ENCODE measurements around the gene CAVIN3.

Gene CAVIN3

GRCh38 chr11:6345366-6345765 lies 25.1 kb upstream of the CAVIN3 start:
- Histone ChIP-seq H2AFZ (ENCODE audit: low read depth, low read length) (no peak overlapping the region), H3K4me3 (ENCODE audit: low read length) (no peak overlapping the region), H3K9me3 (ENCODE audit: low read length) (no peaks in the 10 kb centered on the region), H3K27me3 (ENCODE audit: insufficient read depth, low read length) (peaks cover 7% of the 10 kb centered on the region), H3K4me1 (ENCODE audit: insufficient read depth, low read length) (no peaks in the 10 kb centered on the region), H3K36me3 (ENCODE audit: insufficient read depth, low read length) (no peaks in the 10 kb centered on the region)

- no peak overlapping the region for H2AFZ ChIP-seq (ENCODE audit: low read depth, low read length)
- no peaks in the 10 kb centered on the region for H3K9me3 ChIP-seq (ENCODE audit: low read length)
- no peaks in the 10 kb centered on the region for H3K36me3 ChIP-seq (ENCODE audit: insufficient read depth, low read length)
- H3K4me3 ChIP-seq (ENCODE audit: low read length), result no peak overlapping the region
- H3K27me3 ChIP-seq (ENCODE audit: insufficient read depth, low read length), result no peaks in the 10 kb centered on the region
- H3K4me1 ChIP-seq (ENCODE audit: insufficient read depth, low read length), result no peaks in the 10 kb centered on the region
Measured at GRCh38 chr11:6336293-6336692, 16.0 kb upstream of the CAVIN3 start.

- Histone ChIP-seq H3K36me3 (ENCODE audit: insufficient read depth, low read length) (no peaks in the 10 kb centered on the region), H3K9me3 (ENCODE audit: low read length) (no peaks in the 10 kb centered on the region), H3K4me1 (ENCODE audit: insufficient read depth, low read length) (no peaks in the 10 kb centered on the region), H3K4me3 (ENCODE audit: low read length) (no peak overlapping the region), H3K27me3 (ENCODE audit: insufficient read depth, low read length) (no peaks in the 10 kb centered on the region), H2AFZ (ENCODE audit: low read depth, low read length) (no peak overlapping the region)
Measured at GRCh38 chr11:6334806-6335205, 14.5 kb upstream of the CAVIN3 start.

GRCh38 chr11:6333095-6333494 lies 12.8 kb upstream of the CAVIN3 start:
- Histone ChIP-seq H3K4me1 (ENCODE audit: insufficient read depth, low read length) (no peaks in the 10 kb centered on the region), H3K27me3 (ENCODE audit: insufficient read depth, low read length) (no peaks in the 10 kb centered on the region), H3K36me3 (ENCODE audit: insufficient read depth, low read length) (no peaks in the 10 kb centered on the region), H2AFZ (ENCODE audit: low read depth, low read length) (no peak overlapping the region), H3K9me3 (ENCODE audit: low read length) (no peaks in the 10 kb centered on the region), H3K4me3 (ENCODE audit: low read length) (no peak overlapping the region)

GRCh38 chr11:6332066-6332465 lies 11.8 kb upstream of the CAVIN3 start:
- H3K27me3 ChIP-seq (ENCODE audit: insufficient read depth, low read length), result no peaks in the 10 kb centered on the region
- no peaks in the 10 kb centered on the region for H3K4me1 ChIP-seq (ENCODE audit: insufficient read depth, low read length)
- no peaks in the 10 kb centered on the region for H3K36me3 ChIP-seq (ENCODE audit: insufficient read depth, low read length)
- no peaks in the 10 kb centered on the region for H3K9me3 ChIP-seq (ENCODE audit: low read length)
- no peak overlapping the region for H2AFZ ChIP-seq (ENCODE audit: low read depth, low read length)
- no peak overlapping the region for H3K4me3 ChIP-seq (ENCODE audit: low read length)

GRCh38 chr11:6328321-6328720 lies 8.0 kb upstream of the CAVIN3 start:
- H3K4me1 ChIP-seq (ENCODE audit: insufficient read depth, low read length), result no peaks in the 10 kb centered on the region
- H3K4me3 ChIP-seq (ENCODE audit: low read length), result no peak overlapping the region
- H3K9me3 ChIP-seq (ENCODE audit: low read length), result no peaks in the 10 kb centered on the region
- no peak overlapping the region for H2AFZ ChIP-seq (ENCODE audit: low read depth, low read length)
- H3K36me3 ChIP-seq (ENCODE audit: insufficient read depth, low read length), result no peaks in the 10 kb centered on the region
- no peaks in the 10 kb centered on the region for H3K27me3 ChIP-seq (ENCODE audit: insufficient read depth, low read length)

- no peaks in the 10 kb centered on the region for H3K9me3 ChIP-seq (ENCODE audit: low read length)
- H3K4me1 ChIP-seq (ENCODE audit: insufficient read depth, low read length), result no peaks in the 10 kb centered on the region
- no peak overlapping the region for H2AFZ ChIP-seq (ENCODE audit: low read depth, low read length)
- H3K36me3 ChIP-seq (ENCODE audit: insufficient read depth, low read length), result no peaks in the 10 kb centered on the region
- no peaks in the 10 kb centered on the region for H3K27me3 ChIP-seq (ENCODE audit: insufficient read depth, low read length)
- H3K4me3 ChIP-seq (ENCODE audit: low read length), result no peak overlapping the region
Measured at GRCh38 chr11:6327806-6328205, 7.5 kb upstream of the CAVIN3 start.

- Histone ChIP-seq H3K4me3 (ENCODE audit: low read length) (no peak overlapping the region), H3K9me3 (ENCODE audit: low read length) (no peaks in the 10 kb centered on the region), H3K27me3 (ENCODE audit: insufficient read depth, low read length) (no peaks in the 10 kb centered on the region), H3K4me1 (ENCODE audit: insufficient read depth, low read length) (no peaks in the 10 kb centered on the region), H3K36me3 (ENCODE audit: insufficient read depth, low read length) (no peaks in the 10 kb centered on the region), H2AFZ (ENCODE audit: low read depth, low read length) (no peak overlapping the region)
Measured at GRCh38 chr11:6326985-6327384, 6.7 kb upstream of the CAVIN3 start.

GRCh38 chr11:6326303-6326702 lies 6.0 kb upstream of the CAVIN3 start:
- no peaks in the 10 kb centered on the region for H3K9me3 ChIP-seq (ENCODE audit: low read length)
- H3K4me1 ChIP-seq (ENCODE audit: insufficient read depth, low read length), result no peaks in the 10 kb centered on the region
- no peaks in the 10 kb centered on the region for H3K36me3 ChIP-seq (ENCODE audit: insufficient read depth, low read length)
- no peak overlapping the region for H2AFZ ChIP-seq (ENCODE audit: low read depth, low read length)
- no peaks in the 10 kb centered on the region for H3K27me3 ChIP-seq (ENCODE audit: insufficient read depth, low read length)
- no peak overlapping the region for H3K4me3 ChIP-seq (ENCODE audit: low read length)

GRCh38 chr11:6323291-6323905 lies 3.1 kb upstream of the CAVIN3 start:
- Histone ChIP-seq H3K27me3 (ENCODE audit: insufficient read depth, low read length) (peaks cover 4% of the 10 kb centered on the region), H3K9me3 (ENCODE audit: low read length) (no peaks in the 10 kb centered on the region), H3K36me3 (ENCODE audit: insufficient read depth, low read length) (no peaks in the 10 kb centered on the region), H3K4me3 (ENCODE audit: low read length) (no peak overlapping the region), H3K4me1 (ENCODE audit: insufficient read depth, low read length) (no peaks in the 10 kb centered on the region), H2AFZ (ENCODE audit: low read depth, low read length) (no peak overlapping the region)

- Histone ChIP-seq H3K9me3 (ENCODE audit: low read length) (no peaks in the 10 kb centered on the region), H2AFZ (ENCODE audit: low read depth, low read length) (no peak overlapping the region), H3K36me3 (ENCODE audit: insufficient read depth, low read length) (no peaks in the 10 kb centered on the region), H3K27me3 (ENCODE audit: insufficient read depth, low read length) (peaks cover 4% of the 10 kb centered on the region), H3K4me1 (ENCODE audit: insufficient read depth, low read length) (no peaks in the 10 kb centered on the region), H3K4me3 (ENCODE audit: low read length) (no peak overlapping the region)
Measured at GRCh38 chr11:6321961-6322362, 1.7 kb upstream of the CAVIN3 start.

- H3K27me3 ChIP-seq (ENCODE audit: insufficient read depth, low read length), result peaks cover 4% of the 10 kb centered on the region
- H2AFZ ChIP-seq (ENCODE audit: low read depth, low read length), result no peak overlapping the region
- H3K36me3 ChIP-seq (ENCODE audit: insufficient read depth, low read length), result no peaks in the 10 kb centered on the region
- H3K4me1 ChIP-seq (ENCODE audit: insufficient read depth, low read length), result no peaks in the 10 kb centered on the region
- no peak overlapping the region for H3K4me3 ChIP-seq (ENCODE audit: low read length)
- H3K9me3 ChIP-seq (ENCODE audit: low read length), result no peaks in the 10 kb centered on the region
Measured at GRCh38 chr11:6321356-6321755, 1.1 kb upstream of the CAVIN3 start.

GRCh38 chr11:6319704-6320410 lies 444 bp downstream of the CAVIN3 start:
- no peak overlapping the region for H3K4me3 ChIP-seq (ENCODE audit: low read length)

More at GRCh38 chr11:6319704-6320410, 444 bp downstream of the CAVIN3 start:
- Histone ChIP-seq H3K9me3 (ENCODE audit: low read length) (no peaks in the 10 kb centered on the region), H2AFZ (ENCODE audit: low read depth, low read length) (no peak overlapping the region), H3K27me3 (ENCODE audit: insufficient read depth, low read length) (peaks cover 7% of the 10 kb centered on the region), H3K36me3 (ENCODE audit: insufficient read depth, low read length) (no peaks in the 10 kb centered on the region), H3K4me1 (ENCODE audit: insufficient read depth, low read length) (no peaks in the 10 kb centered on the region)
